ENCODE results near the gene SMARCA1.
A peak's percentile ranks its signal among the peaks of the same experiment; 100 is the strongest.

SMARCA1 gene

DNA sequence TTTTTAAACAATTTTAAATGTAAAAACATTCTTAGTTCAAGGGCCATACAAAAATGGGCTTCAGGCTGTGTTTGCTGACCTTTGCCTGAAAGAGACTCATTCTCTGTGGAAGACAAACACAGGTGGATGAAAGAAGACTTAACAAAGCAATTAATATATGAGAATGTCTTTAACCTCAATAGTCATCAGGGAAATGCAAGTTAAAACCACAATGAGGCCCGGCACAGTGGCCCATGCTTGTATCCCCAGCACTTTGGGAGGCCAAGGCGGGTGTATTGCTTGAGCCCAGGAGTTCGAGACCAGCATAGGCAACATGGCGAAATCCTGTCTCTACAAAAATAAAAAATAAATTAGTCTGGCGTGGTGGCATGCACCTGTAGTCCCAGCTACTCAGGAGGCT lies 7.1 kb upstream of the SMARCA1 start:
- no peak for FAIRE-seq

DNA sequence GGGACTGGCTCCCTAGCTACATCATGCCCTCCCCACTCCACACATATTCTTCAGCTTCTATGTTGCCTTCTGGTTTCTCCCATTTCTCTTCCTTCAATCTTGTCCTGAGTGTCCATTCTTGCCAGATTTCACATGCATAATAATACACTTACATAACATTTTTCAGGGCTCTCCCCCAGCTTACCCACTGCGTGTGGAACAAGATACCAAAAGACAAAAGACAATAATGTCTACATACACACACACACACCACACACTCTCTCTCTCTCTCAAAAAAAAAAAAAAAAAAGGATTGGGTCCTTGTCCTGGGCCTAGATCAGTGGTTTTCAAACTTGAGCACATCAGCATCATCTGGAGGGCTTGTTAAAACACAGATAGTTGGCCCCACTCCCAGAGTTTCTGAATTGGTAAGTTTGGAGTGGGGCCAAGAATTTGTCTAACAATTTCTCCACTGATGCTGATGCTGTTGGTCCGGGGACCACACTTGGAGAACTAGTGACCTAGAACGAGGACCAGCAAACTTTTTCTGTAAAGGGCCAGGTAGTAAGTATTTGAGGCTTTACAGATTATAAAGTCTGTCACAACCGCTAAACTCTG lies 6.5 kb upstream of the SMARCA1 start:
- FAIRE-seq: no peak

DNA sequence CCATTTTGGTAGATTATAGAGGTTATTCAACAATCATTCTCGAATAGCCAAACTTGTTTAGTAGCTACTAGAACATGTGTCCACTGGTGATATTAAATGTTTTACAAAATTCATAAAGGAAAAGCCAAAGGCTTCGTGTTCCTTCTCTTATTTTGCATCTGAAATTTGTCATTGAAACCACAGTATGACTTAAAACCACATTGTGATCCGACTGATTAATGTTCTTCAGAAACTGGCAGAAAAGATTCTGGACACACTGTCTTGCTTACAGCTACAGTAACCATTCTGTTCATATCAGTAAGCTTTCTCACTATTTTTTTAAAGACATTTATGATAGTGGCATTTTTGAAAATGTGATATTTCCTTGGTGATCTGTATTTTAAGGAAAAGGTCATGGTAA lies 2.6 kb upstream of the SMARCA1 start:
- no peak for FAIRE-seq

DNA sequence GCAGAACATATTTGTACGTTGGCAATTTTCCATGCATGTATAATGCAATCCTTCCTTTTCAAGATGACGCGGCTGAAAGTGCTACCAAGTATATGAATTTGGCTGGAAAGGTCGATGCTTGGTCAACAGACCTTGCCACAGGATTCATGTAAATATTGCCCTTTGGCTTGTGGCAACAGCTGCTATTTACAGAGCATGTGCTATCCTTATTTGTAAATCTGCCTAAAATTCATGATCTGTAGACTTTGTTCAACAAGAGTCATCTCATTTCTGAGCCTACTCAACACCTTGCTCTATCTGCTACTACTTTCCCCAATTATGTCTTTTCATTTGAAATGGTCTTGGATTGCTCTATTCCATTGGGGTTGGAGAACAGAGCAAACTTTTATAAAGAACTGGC lies 1.9 kb upstream of the SMARCA1 start:
- no peak for FAIRE-seq

- FAIRE-seq: no peak
These were observed 1.1 kb upstream of the SMARCA1 start for GRCh38 chrX:129524250-129524850.

- FAIRE-seq: no peak
These were observed 859 bp downstream of the SMARCA1 start for GRCh38 chrX:129522184-129523078.

DNA sequence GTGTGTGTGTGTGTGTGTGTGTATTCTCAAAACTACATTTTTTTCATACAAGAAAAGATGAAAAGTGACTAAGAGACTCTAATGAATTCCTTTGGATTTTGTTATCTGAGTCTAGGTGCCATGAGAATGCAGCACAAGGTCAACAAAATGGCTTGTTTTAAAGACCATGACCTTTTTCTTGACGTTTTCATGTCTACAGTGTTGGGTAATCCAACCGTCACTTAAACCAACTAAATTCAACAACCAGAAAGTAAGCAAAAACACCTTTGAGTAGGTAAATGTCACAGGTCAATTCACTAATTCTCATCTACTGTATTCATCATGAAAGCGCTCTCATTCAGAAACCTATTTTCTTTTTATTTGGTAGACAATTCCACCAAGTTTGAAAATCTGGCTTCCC lies 3.1 kb downstream of the SMARCA1 start:
- FAIRE-seq: no peak

DNA sequence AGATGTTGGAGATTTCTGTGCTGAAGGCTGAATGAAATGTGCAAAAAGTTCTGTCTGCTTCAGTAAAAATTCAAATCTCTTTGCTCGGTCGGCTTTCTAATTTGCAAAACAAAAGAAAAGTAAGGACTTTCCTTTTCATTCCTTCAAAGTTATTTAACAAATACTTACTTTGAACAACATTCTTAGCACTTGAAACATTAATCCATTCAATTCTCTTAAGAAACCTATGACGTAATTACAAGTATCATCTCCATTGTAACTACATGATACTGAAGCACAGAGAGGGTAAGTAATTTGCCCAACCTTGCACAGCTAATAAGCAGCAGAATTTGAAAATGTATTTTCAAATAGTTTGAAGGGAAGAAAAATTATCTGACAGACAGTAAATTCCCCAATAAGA lies 6.9 kb downstream of the SMARCA1 start:
- no peak for FAIRE-seq

- no peak for FAIRE-seq
These were observed 10.9 kb downstream of the SMARCA1 start for GRCh38 chrX:129512409-129512808.

DNA sequence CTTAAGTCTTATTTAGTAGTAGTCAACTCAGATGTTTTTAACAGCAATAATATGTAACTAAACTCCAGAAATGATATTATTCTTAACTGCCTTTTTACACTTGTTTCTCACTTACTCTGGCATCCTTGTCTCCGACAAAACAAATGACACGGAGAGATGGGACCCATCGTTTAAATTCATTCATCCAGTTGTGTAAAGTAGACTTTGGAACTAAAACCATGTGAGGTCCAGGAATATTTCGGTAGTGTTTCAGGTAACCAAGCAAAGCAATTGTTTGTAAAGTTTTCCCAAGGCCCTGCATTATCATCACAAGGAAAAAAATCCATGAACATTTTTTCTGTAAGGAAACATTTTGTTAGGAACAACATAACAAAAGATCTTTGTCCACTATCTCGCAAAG lies 11.6 kb downstream of the SMARCA1 start:
- no peak for FAIRE-seq

DNA sequence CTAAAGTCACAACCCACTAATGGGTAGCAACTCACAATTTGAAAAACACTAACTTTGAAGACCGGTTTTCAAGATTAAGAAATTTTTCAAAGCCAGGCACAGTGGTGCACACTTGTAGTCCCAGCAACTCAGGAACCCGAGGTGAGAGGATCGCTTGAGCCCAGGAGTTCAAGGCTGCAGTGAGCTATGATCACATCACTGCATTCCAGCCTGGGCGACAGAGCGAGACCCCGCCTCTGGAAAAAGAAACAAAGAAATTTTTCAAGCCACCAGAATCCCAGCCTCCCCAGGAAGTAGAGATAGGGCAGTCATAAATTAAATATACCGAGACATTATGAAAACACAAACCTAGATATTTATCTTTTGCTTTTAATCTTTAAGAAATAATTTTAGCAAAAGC lies 13.0 kb downstream of the SMARCA1 start:
- FAIRE-seq: no peak

DNA sequence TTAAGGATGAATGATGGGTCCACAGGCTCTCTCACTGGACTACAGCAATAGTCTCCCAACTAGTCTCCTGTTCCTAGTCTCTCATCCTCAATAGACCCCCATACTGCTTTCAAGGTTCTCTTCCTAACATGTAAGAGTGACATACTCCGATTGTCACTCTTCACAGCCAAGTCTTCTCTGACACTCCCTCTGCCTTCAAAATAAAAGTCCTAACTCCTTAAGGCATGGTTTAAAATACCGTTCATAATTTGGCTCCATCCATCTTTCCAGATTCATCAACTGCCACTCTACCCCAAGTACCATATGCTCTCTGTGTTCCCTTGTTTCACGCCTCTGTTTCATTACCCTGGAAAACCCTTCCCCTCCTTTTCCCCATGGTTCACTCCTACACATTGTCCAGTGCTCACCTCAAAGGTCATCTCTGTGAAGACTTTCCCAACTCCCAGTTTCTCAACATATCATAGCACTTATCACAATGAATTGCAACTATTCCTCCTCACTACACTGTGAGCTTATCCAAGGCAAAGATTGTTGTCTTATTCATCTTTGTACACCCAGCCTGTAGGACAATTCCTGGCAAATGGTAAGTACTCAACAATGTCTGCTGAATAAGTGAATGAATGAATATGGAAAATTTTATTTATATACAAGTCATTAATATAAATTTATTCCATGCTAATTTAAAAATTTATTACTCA lies 26.0 kb downstream of the SMARCA1 start:
- FAIRE-seq: no peak

- no peak for FAIRE-seq
These were observed 26.7 kb downstream of the SMARCA1 start for GRCh38 chrX:129496625-129497024.

- no peak for FAIRE-seq
These were observed 27.4 kb downstream of the SMARCA1 start for GRCh38 chrX:129495900-129496299.

DNA sequence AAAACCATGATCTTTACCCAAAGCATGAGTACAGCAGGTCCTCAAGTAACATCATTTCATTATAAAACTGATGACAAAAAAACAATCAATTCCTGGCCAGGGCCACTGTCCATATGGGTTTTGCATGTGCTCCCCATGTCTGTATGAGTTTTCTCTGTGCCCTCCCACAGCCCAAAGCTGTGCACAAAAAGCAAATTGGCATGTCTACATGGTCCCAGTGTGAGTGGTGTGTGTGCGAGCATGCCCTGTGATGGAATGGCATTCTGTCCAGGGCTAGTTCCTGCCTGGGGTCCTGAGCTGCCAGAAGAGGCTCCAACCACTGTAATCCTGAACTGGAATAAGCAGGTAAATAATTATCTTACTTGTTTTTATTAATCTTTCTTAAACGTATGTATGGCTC lies 28.4 kb downstream of the SMARCA1 start:
- FAIRE-seq: no peak

- FAIRE-seq: no peak
These were observed 29.6 kb downstream of the SMARCA1 start for GRCh38 chrX:129493643-129494042.

- no peak for FAIRE-seq
These were observed 33.0 kb downstream of the SMARCA1 start for GRCh38 chrX:129490330-129490729.

GRCh38 chrX:129488359-129488758 lies 34.9 kb downstream of the SMARCA1 start:
- no peak for FAIRE-seq

GRCh38 chrX:129480889-129481288 lies 42.4 kb downstream of the SMARCA1 start:
- no peak for FAIRE-seq

GRCh38 chrX:129478516-129478915 lies 44.8 kb downstream of the SMARCA1 start:
- no peak for FAIRE-seq

DNA sequence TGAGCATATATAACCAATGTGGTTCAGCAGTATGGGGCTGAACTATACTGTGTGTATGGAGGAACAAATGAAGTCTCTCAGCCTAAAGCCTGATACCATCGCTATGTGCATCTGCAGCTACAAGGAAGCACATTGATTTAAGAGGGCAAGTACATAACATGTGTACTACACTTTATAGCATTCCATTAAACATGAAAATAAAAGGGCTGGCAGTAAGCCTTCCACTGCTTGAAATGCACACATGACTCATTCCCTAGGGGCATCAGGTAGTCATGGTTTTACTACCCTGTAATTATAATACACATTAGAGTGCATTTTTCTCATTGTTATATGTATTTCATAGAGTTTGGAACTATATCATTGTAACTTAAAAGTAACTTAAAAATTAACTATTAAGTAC lies 51.2 kb downstream of the SMARCA1 start:
- FAIRE-seq: no peak

GRCh38 chrX:129462707-129463106 lies 60.6 kb downstream of the SMARCA1 start:
- FAIRE-seq: peak; percentile 91

GRCh38 chrX:129461801-129462456 lies 61.4 kb downstream of the SMARCA1 start:
- FAIRE-seq: no peak
